ENCODE results near the gene LRRN4. TPM values are rescaled to one million over a fixed set of nuclear protein-coding genes. Genes with fewer than 3 reads are reported as not detected.

LRRN4 gene
- total RNA-seq, 4 donors from 2014 or later = not detected

DNA sequence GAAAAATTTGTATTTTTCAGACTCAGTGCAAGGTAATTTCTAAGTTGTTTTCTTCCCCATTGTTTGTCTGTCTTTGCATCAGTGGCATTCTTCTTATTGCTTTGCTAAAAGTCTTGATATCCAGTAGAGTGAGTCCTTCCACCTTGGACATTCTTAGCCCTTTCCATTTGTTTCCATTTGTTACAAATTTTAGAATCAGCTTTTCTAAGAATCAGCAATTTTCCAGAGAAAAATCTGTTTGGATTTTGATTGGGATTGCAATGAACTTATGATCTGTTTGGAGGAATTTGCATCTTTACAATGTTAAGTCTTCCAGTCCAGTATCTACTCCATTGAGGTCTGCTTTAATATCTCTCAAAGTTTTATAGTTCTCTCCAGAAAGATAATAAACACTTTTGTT is 36.4 kb downstream of the LRRN4 start:
- no peak for TF ChIP-seq POLR2A (IDR thresholded peaks at IDR 0.05)
- TF ChIP-seq, protein P1, sequence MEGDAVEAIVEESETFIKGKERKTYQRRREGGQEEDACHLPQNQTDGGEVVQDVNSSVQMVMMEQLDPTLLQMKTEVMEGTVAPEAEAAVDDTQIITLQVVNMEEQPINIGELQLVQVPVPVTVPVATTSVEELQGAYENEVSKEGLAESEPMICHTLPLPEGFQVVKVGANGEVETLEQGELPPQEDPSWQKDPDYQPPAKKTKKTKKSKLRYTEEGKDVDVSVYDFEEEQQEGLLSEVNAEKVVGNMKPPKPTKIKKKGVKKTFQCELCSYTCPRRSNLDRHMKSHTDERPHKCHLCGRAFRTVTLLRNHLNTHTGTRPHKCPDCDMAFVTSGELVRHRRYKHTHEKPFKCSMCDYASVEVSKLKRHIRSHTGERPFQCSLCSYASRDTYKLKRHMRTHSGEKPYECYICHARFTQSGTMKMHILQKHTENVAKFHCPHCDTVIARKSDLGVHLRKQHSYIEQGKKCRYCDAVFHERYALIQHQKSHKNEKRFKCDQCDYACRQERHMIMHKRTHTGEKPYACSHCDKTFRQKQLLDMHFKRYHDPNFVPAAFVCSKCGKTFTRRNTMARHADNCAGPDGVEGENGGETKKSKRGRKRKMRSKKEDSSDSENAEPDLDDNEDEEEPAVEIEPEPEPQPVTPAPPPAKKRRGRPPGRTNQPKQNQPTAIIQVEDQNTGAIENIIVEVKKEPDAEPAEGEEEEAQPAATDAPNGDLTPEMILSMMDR (IDR thresholded peaks at IDR 0.05) = no peak
- DNase-seq (ENCODE audit: low spot score in 2 of 2) = no peak
- no peak overlapping the region for H3K4me3 ChIP-seq (ENCODE audit: low read depth, poor library complexity, severe bottlenecking)
- intact Hi-C loops (cut with DNase I; ENCODE audit: low total_unique reads) = no loop called here

DNA sequence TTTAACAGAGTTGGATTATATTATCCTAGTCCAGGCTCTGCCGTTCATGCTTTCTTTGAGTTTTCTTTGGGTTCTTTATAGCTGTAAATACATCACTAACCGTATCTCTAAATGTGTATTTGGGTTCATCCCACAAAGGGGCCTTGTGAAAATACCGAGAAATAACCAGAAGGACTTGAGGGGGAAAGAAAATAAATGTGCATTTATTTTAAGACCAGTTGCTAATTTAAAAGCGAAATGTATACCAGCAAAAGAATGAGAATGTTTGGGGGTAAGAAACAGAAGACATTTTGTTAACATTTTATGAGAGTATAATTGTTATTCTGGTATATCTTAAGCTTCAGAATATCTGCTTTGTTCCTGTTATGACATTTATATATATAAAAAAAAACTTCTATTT is 38.9 kb downstream of the LRRN4 start:
- TF ChIP-seq, protein P1 (IDR thresholded peaks at IDR 0.05) = no peak
- TF ChIP-seq POLR2A (IDR thresholded peaks at IDR 0.05) = no peak
- no peak overlapping the region for H3K4me3 ChIP-seq (ENCODE audit: low read depth, poor library complexity, severe bottlenecking)
- intact Hi-C loops (cut with DNase I; ENCODE audit: low total_unique reads) = no loop called here
- no peak for DNase-seq (ENCODE audit: low spot score in 2 of 2)
- 89 to 90% methylated on average over 4 of the region's 4 CpGs for WGBS, 2 donors

DNA sequence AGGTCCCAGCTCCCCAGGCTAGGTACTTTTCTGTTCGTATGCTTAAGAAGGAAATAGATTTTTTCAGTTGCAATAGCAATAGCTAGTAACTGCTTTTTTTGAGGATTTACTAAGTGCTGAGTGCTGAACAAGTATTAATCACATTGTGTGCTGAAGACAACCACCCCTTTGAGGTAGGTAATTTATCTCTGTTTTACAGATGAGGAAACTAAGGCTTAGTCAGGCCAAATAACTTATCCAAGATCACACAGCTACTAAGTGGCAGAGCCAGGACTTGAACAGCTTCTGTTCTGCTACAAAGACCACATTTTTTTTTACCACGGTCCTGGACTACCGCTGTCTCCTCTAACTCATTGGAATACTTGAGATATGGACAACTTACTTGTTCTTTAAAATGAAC is 39.8 kb downstream of the LRRN4 start:
- DNase-seq (ENCODE audit: low spot score in 2 of 2) = no peak
- 82 to 88% methylated on average over 3 of the region's 3 CpGs for WGBS, 2 donors
- no peak for TF ChIP-seq POLR2A (IDR thresholded peaks at IDR 0.05)
- TF ChIP-seq, protein P1 (IDR thresholded peaks at IDR 0.05) = no peak
- no peak overlapping the region for H3K4me3 ChIP-seq (ENCODE audit: low read depth, poor library complexity, severe bottlenecking)
- intact Hi-C loops (cut with DNase I; ENCODE audit: low total_unique reads) = no loop called here

DNA sequence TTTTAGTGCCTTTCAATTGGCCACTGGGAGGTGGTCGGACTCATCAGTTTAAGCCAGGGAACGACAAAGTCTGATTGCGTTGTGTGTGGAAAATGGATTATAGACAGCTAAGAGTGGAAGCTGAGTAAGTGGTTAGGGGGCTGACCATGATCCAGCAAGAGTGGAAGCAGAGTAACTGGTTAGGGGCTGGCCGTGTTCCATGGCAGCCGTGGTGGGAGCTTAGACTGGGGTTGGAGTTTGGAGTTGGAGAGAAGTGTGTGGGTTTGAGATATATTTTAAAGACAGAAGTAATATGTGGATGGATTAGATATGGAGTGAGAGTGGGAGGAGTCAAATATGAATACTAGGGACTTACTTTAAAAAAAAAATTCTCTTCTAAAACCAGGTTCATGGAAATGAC is 41.7 kb downstream of the LRRN4 start:
- WGBS, 2 donors = 93 to 98% methylated on average over 5 of the region's 5 CpGs
- TF ChIP-seq POLR2A (IDR thresholded peaks at IDR 0.05) = no peak
- TF ChIP-seq, protein P1 (IDR thresholded peaks at IDR 0.05) = no peak
- no peak overlapping the region for H3K4me3 ChIP-seq (ENCODE audit: low read depth, poor library complexity, severe bottlenecking)
- no peak for DNase-seq (ENCODE audit: low spot score in 2 of 2)
- intact Hi-C loops (cut with DNase I; ENCODE audit: low total_unique reads) = no loop called here

DNA sequence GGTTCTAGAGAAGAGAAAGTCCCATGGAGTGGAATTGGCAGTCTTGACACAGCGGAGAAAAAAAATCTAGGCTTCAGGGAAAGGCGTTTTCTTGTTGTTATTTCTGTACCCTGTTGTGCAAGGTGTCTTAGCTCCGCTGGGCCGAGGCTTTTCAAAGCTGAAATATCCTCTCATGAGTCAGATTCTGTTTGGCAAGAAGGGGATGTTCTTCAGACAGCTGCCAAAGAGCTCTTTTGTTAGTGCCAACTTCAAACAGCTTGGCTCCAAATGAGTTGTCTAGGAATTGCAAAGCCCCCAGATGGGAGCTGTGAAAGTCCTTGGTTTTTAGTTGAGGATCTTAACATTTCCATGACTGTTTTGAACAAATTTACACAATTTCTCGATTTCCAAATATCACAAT is 45.6 kb downstream of the LRRN4 start:
- intact Hi-C loops (cut with DNase I; ENCODE audit: low total_unique reads) = no loop called here
- DNase-seq (ENCODE audit: low spot score in 2 of 2) = peak; percentile 87 to 91
- no peak overlapping the region for H3K4me3 ChIP-seq (ENCODE audit: low read depth, poor library complexity, severe bottlenecking)
- no peak for TF ChIP-seq POLR2A (IDR thresholded peaks at IDR 0.05)
- TF ChIP-seq, protein P1 (IDR thresholded peaks at IDR 0.05) = no peak
- WGBS, 2 donors = 22% methylated on average over 5 of the region's 5 CpGs

DNA sequence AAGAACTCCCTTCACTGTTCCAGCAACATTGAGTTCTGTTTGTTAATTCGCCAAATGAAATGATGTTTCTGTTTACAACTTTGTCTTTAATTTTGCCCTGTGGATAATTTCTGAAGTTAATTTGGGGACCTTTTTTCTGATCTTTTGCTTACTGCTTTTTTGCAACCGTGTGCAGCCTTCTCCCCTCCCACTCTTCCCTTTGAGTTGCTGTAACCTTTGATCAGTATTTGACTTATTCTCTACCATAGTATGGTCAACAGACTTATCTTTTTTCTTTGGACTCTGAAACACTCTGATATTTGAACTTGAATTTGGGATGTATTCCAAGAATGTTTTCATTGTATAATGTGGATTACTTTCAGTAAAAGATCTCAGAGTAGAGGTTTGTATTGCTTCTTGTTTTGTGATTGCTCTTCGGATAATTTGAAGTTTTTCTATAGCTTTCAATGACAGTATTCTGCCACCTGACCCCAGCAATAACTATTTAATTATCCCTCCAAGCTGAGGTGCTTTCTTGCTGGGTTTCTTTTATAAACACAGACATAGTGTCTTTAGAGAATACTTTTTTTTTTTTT is 46.2 kb downstream of the LRRN4 start:
- 24 to 25% methylated on average over 3 of the region's 3 CpGs for WGBS, 2 donors
- H3K4me3 ChIP-seq (ENCODE audit: low read depth, poor library complexity, severe bottlenecking) = no peak overlapping the region
- TF ChIP-seq, protein P1 (IDR thresholded peaks at IDR 0.05) = peak in 1 of 3 donors; percentile 99
- TF ChIP-seq POLR2A (IDR thresholded peaks at IDR 0.05) = no peak
- intact Hi-C loops (cut with DNase I; ENCODE audit: low total_unique reads) = no loop called here
- DNase-seq (ENCODE audit: low spot score in 2 of 2) = no peak

All from lower leg skin (tissue), 4 donors.